ENCODE data around the gene SLC26A11. TPM values are rescaled to one million over a fixed set of nuclear protein-coding genes. Genes with fewer than 3 reads are reported as not detected.

The SLC26A11 gene
- 5.1 and 7.4 TPM in 2 replicates for total RNA-seq

DNA sequence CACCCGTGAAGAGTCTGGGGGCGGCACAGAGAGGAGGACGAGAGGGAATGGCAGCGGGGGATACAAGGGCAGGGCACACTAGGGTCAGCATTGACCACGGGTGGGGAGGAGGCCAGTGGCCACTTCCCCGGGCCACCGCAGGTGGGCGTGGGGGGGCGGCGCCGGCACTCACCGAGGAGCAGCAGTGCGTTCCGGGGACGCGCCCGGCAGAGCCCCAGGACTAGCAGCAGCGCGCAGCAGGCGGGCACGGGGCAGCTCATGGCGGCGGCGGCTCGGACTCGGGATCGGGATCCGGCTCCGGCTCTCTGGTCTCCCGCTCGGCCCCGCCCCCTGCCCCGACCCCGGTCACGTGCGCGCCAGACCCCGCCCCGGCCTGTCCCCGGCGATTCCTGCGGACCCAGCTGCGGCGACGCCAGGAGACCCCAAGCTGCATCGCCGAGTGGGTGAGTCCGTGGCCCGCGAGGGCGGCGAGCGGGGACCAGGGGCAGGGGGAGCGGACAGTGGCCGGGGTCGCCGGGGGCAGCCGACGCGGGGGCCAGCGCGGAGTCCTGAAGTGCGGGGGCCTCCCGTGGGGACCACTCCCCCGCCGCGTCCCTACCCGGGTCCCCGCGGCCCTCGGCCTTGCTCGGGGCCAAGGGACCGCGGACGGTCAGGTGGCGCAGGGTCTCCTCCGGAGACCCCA, at the start of gene SLC26A11, which contains the start of gene SGSH:
Gene SLC26A11 (plus strand): TSS at position 374 of the 682 bp plus-strand sequence. CDS start 1,134 bp downstream, outside the sequence.
Gene SGSH (minus strand): TSS at position 280 of the 682 bp plus-strand sequence. CDS start 20 bp downstream, at position 260.

DNA sequence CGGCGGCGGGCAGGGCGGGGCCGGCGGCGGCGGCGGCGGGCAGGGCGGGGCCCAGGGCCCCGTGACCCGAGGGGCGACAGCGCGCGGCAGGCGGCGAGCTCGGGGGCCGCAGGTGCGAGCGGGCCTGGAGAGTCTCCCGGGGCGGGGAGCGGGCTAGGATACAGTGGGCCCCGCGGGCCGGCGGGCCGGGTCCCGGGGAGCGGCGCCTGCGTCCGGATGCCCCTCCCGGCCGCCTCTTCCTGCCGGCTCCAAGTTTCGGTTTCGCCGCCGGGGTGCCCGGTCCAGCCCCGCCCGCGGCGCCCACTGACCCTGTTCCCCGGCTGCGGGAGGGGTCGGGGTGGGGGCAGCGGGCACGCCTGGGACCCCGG, 40.5 kb downstream of the SLC26A11 start, which contains the start of gene RNF213:
Gene RNF213 (plus strand): TSS at position 62 of the 368 bp plus-strand sequence. CDS start 2,830 bp downstream, outside the sequence.

Other genes starting within 250 kb of the SLC26A11 start
- 19.8 and 22.7 TPM in 2 replicates for gene TBC1D16, start 184.6 kb upstream of the SLC26A11 start, total RNA-seq
- gene CCDC40, start 183.8 kb upstream of the SLC26A11 start, total RNA-seq = 1.0 and 2.0 TPM in 2 replicates
- 24.2 and 26.9 TPM in 2 replicates for gene GAA, start 118.8 kb upstream of the SLC26A11 start, total RNA-seq
- gene EIF4A3, start 73.3 kb upstream of the SLC26A11 start, total RNA-seq = 91.1 and 92.5 TPM in 2 replicates
- gene CARD14, start 50.4 kb upstream of the SLC26A11 start, total RNA-seq = under 0.01 TPM in 1 of 2 replicates, not detected in the other
- 14.4 and 15.6 TPM in 2 replicates for gene SGSH, start 94 bp upstream of the SLC26A11 start, total RNA-seq
- 26.2 and 27.6 TPM in 2 replicates for gene RNF213, start 40.4 kb downstream of the SLC26A11 start, total RNA-seq
- 18.0 and 21.0 TPM in 2 replicates for gene ENDOV, start 194.7 kb downstream of the SLC26A11 start, total RNA-seq